K562 (cell line): ENCODE results near the gene RAE1. TPM values are rescaled to one million over a fixed set of nuclear protein-coding genes. Genes with fewer than 3 reads are reported as not detected.

ENCODE experiments used
- CHD4 ChIP-seq: fragments of 200-600 bp; sonication (generic); IDR thresholded peaks from 3 replicates; pipeline ENCODE4 v1.6.1; 2012; ENCODE audit warnings: low read depth, mild to moderate bottlenecking, mixed read lengths, low read length, inconsistent platforms; ENCODE audit not compliant: insufficient read depth, insufficient replicate concordance, poor library complexity, severe bottlenecking
- CREM ChIP-seq: IDR thresholded peaks from 2 replicates; pipeline ENCODE4 v1.6.1; 2014; ENCODE audit warnings: antibody characterized with exemption, low read depth
- JUND ChIP-seq, 2 experiments: IDR thresholded peaks; 2 replicates in 1 of 2; 3 replicates in 1 of 2; pipeline ENCODE4 v1.6.1; 2011; ENCODE audit warnings: borderline replicate concordance in 2 of 2, low read depth in 2 of 2, low read length in 2 of 2, improper control_type of control experiment in 1 of 2, missing biosample characterization in 1 of 2, missing genetic modification characterization in 1 of 2, missing genetic modification reagents in 1 of 2
- KLF16 ChIP-seq: IDR thresholded peaks from 2 replicates; pipeline ENCODE4 v1.6.1; 2016; ENCODE audit warnings: antibody characterized with exemption
- MED1 ChIP-seq: sonication (generic); formaldehyde crosslinking; IDR thresholded peaks from 2 replicates; pipeline ENCODE4 v1.8.1; 2023; ENCODE audit warnings: missing genetic modification reagents, borderline replicate concordance
- MYBL2 ChIP-seq, 2 experiments: fragments of 450-650 bp in 1 of 2; sonication (generic) in 1 of 2; formaldehyde crosslinking in 1 of 2; IDR thresholded peaks; 2 replicates each; pipeline versions ENCODE4 v1.6.1 to v1.8.1; 2017 to 2022; ENCODE audit warnings: borderline replicate concordance in 1 of 2, inconsistent platforms in 1 of 2, low read depth in 1 of 2, mild to moderate bottlenecking in 1 of 2, missing genetic modification reagents in 1 of 2, moderate library complexity in 1 of 2
- NFE2L1 ChIP-seq: fragments of 450-650 bp; IDR thresholded peaks from 2 replicates; pipeline ENCODE4 v1.6.1; 2016; ENCODE audit warnings: missing genetic modification characterization, low read depth, mild to moderate bottlenecking, missing compliant biosample characterization, moderate library complexity, borderline replicate concordance
- NONO ChIP-seq, 2 experiments: fragments of 200-400 bp in 1 of 2; fragments of 450-650 bp in 1 of 2; formaldehyde crosslinking in 1 of 2; IDR thresholded peaks; 2 replicates each; pipeline ENCODE4 v1.6.1; 2017; ENCODE audit warnings: low read depth in 2 of 2, mild to moderate bottlenecking in 2 of 2, moderate library complexity in 2 of 2, low read length in 1 of 2
- NR2C1 ChIP-seq, 2 experiments: fragments of 450-650 bp; IDR thresholded peaks; 2 replicates each; pipeline ENCODE4 v1.6.1; 2017; ENCODE audit warnings: mild to moderate bottlenecking in 2 of 2, antibody characterized with exemption in 1 of 2, inconsistent platforms in 1 of 2, missing compliant biosample characterization in 1 of 2, missing genetic modification characterization in 1 of 2
- PHF21A ChIP-seq: fragments of 450-650 bp; IDR thresholded peaks from 2 replicates; pipeline ENCODE4 v1.6.1; 2017; ENCODE audit warnings: low read depth, borderline replicate concordance
- PRMT5 ChIP-seq: sonication (generic); formaldehyde crosslinking; IDR thresholded peaks from 2 replicates; pipeline ENCODE4 v1.5.0; 2020; ENCODE audit warnings: missing genetic modification reagents
- SOX6 ChIP-seq: fragments of 450-650 bp; IDR thresholded peaks from 2 replicates; pipeline ENCODE4 v1.6.1; 2014; ENCODE audit warnings: mild to moderate bottlenecking
- ZNF121 ChIP-seq: sonication (generic); formaldehyde crosslinking; conservative IDR thresholded peaks from 2 replicates; pipeline ENCODE4 v1.8.0; 2022; ENCODE audit warnings: missing genetic modification reagents
- ZNF174 ChIP-seq: fragments of 250-450 bp; sonication (Bioruptor Pico); IDR thresholded peaks from 2 replicates; pipeline ENCODE4 v1.4.0; 2020; ENCODE audit warnings: mild to moderate bottlenecking
- ZNF551 ChIP-seq: fragments of 250-450 bp; sonication (Bioruptor Pico); IDR thresholded peaks from 2 replicates; pipeline ENCODE4 v1.5.0; 2021; ENCODE audit warnings: mild to moderate bottlenecking, moderate library complexity
- polyA plus RNA-seq, 8 experiments: library from polyadenylated mRNA; depleted of rRNA in 4 of 8; stranded (reverse) in 5 of 8; unstranded in 3 of 8; fragments of >200 nt; fragmentation: Nextera tagmentation in 2 of 8; fragmentation: Illumina TruSeq in 1 of 8; extraction: Ambion mirVana in 2 of 8; extraction: Trizol in 1 of 8; gene quantifications; 2 replicates each; pipeline versions ENCODE4 v1.2.1 to v1.2.3, GENCODE V29; 2011 to 2014; ENCODE audit warnings: inconsistent platforms in 1 of 8, missing spikeins in 1 of 8
- total RNA-seq, 7 experiments: library from RNA; depleted of rRNA in 6 of 7; stranded (reverse); fragments of >200 nt in 6 of 7; fragmentation: Illumina TruSeq in 2 of 7; extraction: Trizol in 2 of 7; gene quantifications; 2 replicates each; pipeline versions ENCODE4 v1.2.1 to v1.2.3, GENCODE V29; 2011 to 2021; ENCODE audit warnings: low replicate concordance in 1 of 7
- TF ChIP-seq, protein P1 (sequence below): sonication (generic); formaldehyde crosslinking; IDR thresholded peaks from 2 replicates; pipeline ENCODE4 v1.8.0; 2023; ENCODE audit warnings: mild to moderate bottlenecking, missing genetic modification reagents
- TF ChIP-seq, protein P2 (sequence below): fragments of 250-450 bp; sonication (Bioruptor Pico); IDR thresholded peaks from 2 replicates; pipeline ENCODE4 v1.5.0; 2021; ENCODE audit warnings: mild to moderate bottlenecking, borderline replicate concordance
- TF ChIP-seq, protein P3 (sequence below): fragments of 450-650 bp; IDR thresholded peaks from 2 replicates; pipeline ENCODE4 v1.6.1; 2016

The RAE1 gene
- total and polyA plus RNA-seq, 9 of the 15 experiments (the other 6 are each of a cell fraction or from before 2014, with no cell fraction given), result 33.7 to 248 (median 77.7) TPM

DNA sequence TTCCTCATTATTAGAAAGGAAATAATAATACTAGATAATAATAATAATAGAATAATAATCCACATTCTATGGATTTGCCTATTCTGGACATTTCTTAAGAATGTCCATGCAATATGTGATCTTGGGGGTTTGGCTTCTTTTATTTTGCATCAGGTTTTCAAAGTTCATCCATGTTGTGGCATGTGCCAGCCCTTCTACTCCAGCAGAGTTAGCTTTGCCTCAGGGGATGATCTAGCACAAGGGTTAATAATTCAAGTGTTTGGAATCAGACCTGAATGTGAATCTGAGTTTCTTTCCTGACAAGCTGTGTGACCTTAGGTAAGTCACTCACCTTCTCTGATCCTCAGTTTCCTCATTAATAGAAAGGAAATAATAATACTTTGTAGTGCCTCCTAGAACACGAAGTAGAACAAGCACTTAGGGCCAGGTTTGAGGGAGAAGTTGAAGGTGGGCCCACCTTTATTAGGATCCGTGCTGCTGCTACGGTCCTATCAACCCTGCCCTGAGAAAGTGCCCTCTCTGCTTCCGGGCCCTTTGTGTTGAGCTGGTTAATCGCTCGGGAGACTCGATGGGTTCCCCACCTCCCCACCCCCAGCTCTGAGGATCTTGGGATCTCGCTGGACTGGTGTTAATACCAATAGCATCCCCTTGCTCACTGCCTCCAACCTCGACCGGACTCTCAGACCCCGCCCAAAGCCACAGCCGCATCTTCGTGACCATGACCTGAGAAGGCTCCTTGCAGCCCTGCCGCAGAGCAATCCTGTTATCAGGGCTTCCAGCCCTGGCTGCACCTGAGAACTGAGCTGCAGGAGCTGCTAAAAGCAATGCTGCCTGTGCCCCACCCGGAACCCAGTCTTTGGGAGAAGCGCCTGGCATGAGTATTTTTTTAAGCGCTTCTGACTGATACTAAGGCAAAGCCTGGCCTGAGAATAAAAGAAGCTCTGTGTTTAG is 67.0 kb downstream of the RAE1 start (continued):
- TF ChIP-seq ZNF121 (CRISPR knock-in tag) (peak; percentile 96), PHF21A (no peak), KLF16 (peak; percentile 45; the same call in 1 of the 2 replicates), SOX6 (peak; percentile 28; the same call in 1 of the 2 replicates), NR2C1 (IDR thresholded peaks at IDR 0.05) (no peak), NR2C1 (tag; IDR thresholded peaks at IDR 0.05) (no peak), CHD4 (peak; percentile 83), MED1 (CRISPR knock-in tag) (no peak), CREM (0 out of 2 replicates have a peak, but pooled peaks have one; percentile 19), ZNF551 (no peak), NONO (IDR thresholded peaks at IDR 0.05; ENCODE audit: low read depth in 2 of 2, low read length in 1 of 2) (no peak), JUND (IDR thresholded peaks at IDR 0.05; ENCODE audit: borderline replicate concordance, low read depth, low read length) (no peak), JUND (tag; IDR thresholded peaks at IDR 0.05; ENCODE audit: borderline replicate concordance, low read depth, low read length) (peak; percentile 14; the same call in 1 of the 3 replicates), PRMT5 (CRISPR knock-in tag) (no peak), MYBL2 (IDR thresholded peaks at IDR 0.05; ENCODE audit: low read depth) (no peak), MYBL2 (CRISPR knock-in tag; IDR thresholded peaks at IDR 0.05; ENCODE audit: borderline replicate concordance) (no peak), NFE2L1 (tag) (no peak), ZNF174 (CRISPR knock-in tag) (no peak)
- TF ChIP-seq, protein P1, sequence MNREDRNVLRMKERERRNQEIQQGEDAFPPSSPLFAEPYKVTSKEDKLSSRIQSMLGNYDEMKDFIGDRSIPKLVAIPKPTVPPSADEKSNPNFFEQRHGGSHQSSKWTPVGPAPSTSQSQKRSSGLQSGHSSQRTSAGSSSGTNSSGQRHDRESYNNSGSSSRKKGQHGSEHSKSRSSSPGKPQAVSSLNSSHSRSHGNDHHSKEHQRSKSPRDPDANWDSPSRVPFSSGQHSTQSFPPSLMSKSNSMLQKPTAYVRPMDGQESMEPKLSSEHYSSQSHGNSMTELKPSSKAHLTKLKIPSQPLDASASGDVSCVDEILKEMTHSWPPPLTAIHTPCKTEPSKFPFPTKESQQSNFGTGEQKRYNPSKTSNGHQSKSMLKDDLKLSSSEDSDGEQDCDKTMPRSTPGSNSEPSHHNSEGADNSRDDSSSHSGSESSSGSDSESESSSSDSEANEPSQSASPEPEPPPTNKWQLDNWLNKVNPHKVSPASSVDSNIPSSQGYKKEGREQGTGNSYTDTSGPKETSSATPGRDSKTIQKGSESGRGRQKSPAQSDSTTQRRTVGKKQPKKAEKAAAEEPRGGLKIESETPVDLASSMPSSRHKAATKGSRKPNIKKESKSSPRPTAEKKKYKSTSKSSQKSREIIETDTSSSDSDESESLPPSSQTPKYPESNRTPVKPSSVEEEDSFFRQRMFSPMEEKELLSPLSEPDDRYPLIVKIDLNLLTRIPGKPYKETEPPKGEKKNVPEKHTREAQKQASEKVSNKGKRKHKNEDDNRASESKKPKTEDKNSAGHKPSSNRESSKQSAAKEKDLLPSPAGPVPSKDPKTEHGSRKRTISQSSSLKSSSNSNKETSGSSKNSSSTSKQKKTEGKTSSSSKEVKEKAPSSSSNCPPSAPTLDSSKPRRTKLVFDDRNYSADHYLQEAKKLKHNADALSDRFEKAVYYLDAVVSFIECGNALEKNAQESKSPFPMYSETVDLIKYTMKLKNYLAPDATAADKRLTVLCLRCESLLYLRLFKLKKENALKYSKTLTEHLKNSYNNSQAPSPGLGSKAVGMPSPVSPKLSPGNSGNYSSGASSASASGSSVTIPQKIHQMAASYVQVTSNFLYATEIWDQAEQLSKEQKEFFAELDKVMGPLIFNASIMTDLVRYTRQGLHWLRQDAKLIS (CRISPR knock-in tag), result no peak
- TF ChIP-seq, protein P2, sequence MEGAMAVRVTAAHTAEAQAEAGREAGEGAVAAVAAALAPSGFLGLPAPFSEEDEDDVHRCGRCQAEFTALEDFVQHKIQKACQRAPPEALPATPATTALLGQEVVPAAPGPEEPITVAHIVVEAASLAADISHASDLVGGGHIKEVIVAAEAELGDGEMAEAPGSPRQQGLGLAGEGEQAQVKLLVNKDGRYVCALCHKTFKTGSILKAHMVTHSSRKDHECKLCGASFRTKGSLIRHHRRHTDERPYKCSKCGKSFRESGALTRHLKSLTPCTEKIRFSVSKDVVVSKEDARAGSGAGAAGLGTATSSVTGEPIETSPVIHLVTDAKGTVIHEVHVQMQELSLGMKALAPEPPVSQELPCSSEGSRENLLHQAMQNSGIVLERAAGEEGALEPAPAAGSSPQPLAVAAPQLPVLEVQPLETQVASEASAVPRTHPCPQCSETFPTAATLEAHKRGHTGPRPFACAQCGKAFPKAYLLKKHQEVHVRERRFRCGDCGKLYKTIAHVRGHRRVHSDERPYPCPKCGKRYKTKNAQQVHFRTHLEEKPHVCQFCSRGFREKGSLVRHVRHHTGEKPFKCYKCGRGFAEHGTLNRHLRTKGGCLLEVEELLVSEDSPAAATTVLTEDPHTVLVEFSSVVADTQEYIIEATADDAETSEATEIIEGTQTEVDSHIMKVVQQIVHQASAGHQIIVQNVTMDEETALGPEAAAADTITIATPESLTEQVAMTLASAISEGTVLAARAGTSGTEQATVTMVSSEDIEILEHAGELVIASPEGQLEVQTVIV, result no peak
- TF ChIP-seq, protein P3, sequence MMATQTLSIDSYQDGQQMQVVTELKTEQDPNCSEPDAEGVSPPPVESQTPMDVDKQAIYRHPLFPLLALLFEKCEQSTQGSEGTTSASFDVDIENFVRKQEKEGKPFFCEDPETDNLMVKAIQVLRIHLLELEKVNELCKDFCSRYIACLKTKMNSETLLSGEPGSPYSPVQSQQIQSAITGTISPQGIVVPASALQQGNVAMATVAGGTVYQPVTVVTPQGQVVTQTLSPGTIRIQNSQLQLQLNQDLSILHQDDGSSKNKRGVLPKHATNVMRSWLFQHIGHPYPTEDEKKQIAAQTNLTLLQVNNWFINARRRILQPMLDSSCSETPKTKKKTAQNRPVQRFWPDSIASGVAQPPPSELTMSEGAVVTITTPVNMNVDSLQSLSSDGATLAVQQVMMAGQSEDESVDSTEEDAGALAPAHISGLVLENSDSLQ, result no peak
